Stimulated activated CD8-positive, alpha-beta memory T cell treated with anti-CD3 and anti-CD28 coated beads, Interleukin-4, amount 100 ng/mL, for 24 hours (primary cell): ENCODE results near the gene AKAP13.
"Not testable (repeated sequence)": the region's sequence is repeated elsewhere in the genome, so short reads cannot be mapped to it uniquely, and the experiment has no call there.

ENCODE experiments used
- DNase-seq: peaks from one replicate; pipeline ENCODE4 v3.0.0-alpha.2; 2020; ENCODE audit warnings: low read depth

The AKAP13 gene

DNA sequence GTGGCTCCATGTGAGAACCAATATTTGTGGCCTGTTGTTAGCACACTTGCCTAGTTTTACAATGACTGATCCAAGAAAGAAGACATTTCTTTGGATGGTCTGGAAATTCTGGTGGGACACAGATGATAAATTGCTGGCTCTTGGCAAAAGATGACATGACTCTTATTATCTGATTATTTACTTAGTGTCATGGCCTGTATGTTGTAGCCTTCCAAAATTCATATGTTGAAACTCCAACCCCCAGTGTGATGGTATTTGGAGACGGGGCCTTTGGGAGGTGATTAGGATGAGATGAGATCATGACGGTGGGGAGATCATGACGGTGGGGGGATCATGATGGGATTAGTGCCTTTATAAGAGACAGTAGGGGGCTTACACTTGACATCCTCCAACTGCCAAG is 30.0 kb upstream of the AKAP13 start:
- no peak for DNase-seq

- not testable (repeated sequence) for DNase-seq
Observed at GRCh38 chr15:85351501-85351900, 28.9 kb upstream of the AKAP13 start.

- no peak for DNase-seq
Observed at GRCh38 chr15:85351965-85352364, 28.4 kb upstream of the AKAP13 start.

GRCh38 chr15:85353516-85353915 is 26.9 kb upstream of the AKAP13 start:
- no peak for DNase-seq

GRCh38 chr15:85354461-85354860 is 25.9 kb upstream of the AKAP13 start:
- no peak for DNase-seq

DNA sequence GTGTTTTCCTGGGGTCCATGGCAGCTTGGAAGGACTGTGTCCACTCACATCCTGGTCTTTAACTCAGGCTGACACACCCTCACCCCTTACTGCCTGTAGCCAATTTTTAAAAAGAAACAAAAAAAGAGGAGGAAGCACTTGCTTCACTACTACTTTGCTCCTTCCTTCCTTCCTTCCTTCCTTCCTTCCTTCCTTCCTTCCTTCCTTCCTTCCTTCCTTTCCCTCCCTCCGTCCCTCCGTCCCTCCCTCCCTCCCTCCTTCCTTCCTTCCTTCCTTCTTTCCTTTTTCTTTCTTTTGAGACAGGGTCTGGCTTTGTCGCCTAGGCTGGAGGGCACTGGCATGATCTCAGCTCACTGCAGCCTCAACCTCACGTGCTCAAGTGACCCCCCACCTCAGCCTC is 25.5 kb upstream of the AKAP13 start:
- DNase-seq = no peak

DNA sequence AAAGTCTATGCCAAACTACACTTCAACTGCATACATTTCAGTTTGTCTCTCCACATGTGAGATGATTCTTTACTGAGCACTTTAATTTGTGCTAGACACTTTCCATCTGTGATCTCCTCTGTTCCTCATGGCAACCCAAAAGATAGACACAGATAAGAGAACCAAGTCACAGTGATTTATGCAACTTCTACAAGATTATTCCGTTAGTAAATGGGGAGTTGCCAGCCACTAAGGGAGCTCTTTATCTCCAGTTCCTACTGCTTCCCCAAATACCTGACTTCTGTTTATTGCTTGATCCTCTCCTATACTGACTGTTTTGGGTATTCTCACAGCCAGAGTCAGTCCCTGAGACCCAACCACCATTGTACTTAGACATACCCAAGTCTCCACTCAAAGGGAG is 24.1 kb upstream of the AKAP13 start:
- DNase-seq = no peak

GRCh38 chr15:85361323-85361722 is 19.1 kb upstream of the AKAP13 start:
- no peak for DNase-seq

DNA sequence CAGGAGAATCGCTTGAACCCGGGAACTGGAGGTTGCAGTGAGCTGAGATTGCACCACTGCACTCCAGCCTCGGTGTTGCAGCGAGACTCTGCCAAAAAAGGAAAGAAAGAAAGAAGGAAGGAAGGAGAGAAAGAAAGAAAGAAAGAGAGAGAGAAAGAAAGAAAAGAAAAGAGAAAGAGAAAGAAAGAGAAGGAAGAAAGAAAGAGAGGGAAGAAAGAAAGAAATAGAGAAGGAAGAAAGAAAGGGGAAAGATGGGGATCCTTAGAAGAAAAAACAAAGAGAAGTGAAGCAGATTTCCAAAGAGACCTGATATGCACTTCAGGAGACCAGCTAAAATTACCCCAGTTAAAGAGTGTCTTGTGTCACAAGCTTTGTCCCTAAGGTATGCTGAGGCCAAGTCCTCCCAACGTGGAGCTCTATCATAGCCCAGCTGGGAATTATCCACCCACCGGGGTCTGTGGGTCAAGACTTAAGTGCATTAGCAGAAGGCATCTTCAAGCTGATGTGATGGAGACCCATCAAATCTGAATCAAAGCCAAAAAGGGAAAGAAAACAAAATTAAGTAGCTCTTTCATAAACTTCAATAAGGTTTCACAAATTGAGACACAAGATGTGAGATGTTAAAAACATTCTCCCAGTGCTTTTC is 17.8 kb upstream of the AKAP13 start:
- no peak for DNase-seq

GRCh38 chr15:85365980-85366379 is 14.4 kb upstream of the AKAP13 start:
- DNase-seq = no peak

GRCh38 chr15:85367741-85368140 is 12.7 kb upstream of the AKAP13 start:
- no peak for DNase-seq

GRCh38 chr15:85374831-85375230 is 5.6 kb upstream of the AKAP13 start:
- DNase-seq = no peak

GRCh38 chr15:85377269-85377668 is 3.1 kb upstream of the AKAP13 start:
- no peak for DNase-seq

- DNase-seq = no peak
Observed at GRCh38 chr15:85377986-85378385, 2.4 kb upstream of the AKAP13 start.

- peak; percentile 15 for DNase-seq
Observed at GRCh38 chr15:85379403-85380131, 836 bp upstream of the AKAP13 start.

- DNase-seq = peak; percentile 44
Observed at GRCh38 chr15:85380812-85381642, 624 bp downstream of the AKAP13 start.

DNA sequence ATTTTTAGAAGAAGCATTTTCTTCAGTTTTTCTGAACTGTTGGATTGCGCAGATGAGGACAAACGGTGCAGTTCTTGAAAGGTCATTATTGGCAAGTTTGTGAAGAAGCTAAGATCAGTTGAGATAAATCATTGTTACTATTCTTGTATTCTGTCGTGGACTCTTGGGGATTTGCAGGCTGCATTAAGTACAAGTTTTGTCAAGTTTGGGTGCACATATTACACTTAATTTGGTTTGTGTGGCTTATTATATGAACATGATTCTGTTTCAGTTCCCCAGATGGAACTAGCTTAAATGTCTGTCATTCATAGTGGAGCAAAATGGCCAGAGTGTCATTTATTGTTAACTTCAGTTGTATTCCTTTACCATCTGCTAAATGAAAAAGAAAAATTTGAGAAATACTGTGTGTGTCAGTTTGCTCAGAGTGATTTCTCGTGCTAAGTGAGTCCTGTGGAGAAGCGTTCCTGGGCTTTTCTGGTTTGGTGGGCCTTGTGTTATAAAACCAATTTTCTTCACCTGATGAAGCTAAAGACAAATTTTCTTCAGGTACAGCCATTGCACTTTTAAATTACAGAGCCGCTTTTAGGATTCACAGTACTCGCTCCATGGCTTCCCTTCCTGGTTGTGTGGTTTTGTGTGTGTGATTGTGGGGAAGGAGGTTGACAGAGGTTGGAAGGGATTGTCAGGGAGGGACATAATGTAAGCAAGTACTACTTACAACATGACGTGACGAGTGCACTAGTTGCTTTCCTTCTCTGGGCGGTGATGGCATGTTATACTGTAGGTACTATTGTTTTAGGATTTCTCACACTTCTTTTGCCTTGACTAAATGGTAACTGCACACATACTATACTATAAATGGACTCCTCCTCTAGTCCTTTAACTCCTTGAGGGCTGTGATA is 1.7 kb downstream of the AKAP13 start:
- DNase-seq = no peak

- no peak for DNase-seq
Observed at GRCh38 chr15:85382942-85383341, 2.5 kb downstream of the AKAP13 start.

GRCh38 chr15:85383470-85384148 is 3.2 kb downstream of the AKAP13 start:
- no peak for DNase-seq

DNA sequence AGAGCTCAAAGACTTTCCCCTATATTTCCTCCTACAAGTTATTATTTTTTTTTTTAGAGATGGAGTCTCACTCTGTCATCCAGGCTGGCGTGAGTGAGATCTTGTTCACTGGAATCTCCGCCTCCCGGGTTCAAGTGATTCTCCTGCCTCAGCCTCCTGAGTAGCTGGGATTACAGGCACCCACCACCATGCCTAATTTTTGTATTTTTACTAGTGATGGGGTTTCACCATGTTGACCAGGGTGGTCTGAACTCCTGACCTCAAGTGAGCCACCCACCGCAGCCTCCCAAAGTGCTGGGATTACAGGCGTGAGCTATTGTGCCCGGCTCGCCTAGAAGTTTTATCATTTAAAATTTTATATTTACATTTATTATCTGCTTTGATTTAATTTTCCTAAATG is 5.9 kb downstream of the AKAP13 start:
- no peak for DNase-seq

DNA sequence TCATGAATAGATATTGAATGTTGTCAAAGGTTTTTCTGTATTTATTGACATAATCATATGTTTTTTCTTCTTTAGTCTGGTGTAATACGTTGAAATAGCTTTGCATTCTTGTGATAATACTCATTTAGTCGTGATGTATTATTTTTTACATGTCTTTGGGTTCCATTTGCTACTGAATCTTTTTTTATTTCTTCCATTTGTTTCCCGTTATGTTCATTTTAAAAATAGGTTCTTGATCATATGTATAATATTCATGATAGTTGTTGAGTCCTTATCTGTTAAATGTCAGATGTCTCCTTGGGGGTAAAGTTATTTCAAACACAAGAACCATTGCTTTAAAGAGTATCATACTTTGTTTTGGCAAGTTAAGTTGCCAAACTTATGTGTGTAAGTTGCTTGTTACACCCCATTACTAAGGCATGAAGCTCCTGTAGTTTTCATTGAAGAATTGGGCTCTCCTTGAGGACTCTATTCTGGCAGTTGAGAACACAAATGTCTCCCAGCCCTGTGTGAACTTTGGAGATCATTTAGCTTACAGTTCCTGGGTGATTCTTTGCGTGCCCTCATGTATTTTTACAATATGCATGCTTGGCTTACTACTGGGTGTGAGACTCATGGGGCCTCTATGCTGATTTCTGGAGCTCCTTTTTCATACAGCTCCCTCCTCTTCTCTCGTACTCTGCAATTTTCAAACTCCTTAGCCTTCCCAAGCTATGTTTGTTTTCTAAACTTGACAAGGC is 8.3 kb downstream of the AKAP13 start:
- DNase-seq = no peak
